Measurements from ENCODE around the gene LPCAT4. TPM values are rescaled to one million over a fixed set of nuclear protein-coding genes. Genes with fewer than 3 reads are reported as not detected.
"Not testable (repeated sequence)": the region's sequence is repeated elsewhere in the genome, so short reads cannot be mapped to it uniquely, and the experiment has no call there.

Gene LPCAT4
- total and polyA plus RNA-seq, 2 of the 8 experiments (the other 6 are each of a cell fraction or from before 2014, with no cell fraction given) = 69.3 to 109 TPM

GRCh38 chr15:34352996-34353395 lies 14.0 kb downstream of the LPCAT4 start:
- WGBS, 2 experiments (ENCODE audit: extremely low coverage in 1 of 2, insufficient coverage in 1 of 2, insufficient read length in 1 of 2, insufficient replicate concordance in 2 of 2, low coverage in 1 of 2, low lambda C conversion rate in 2 of 2, missing lambda C conversion rate in 1 of 2) = 87% methylated on average over 12 of the region's 12 CpGs; no CpG with 5 or more reads in 1 of the 2 experiments
- H4K8ac ChIP-seq (ENCODE audit: extremely low read depth, insufficient read depth, low read length); H2AFZ ChIP-seq (ENCODE audit: low read length); DNase-seq (ENCODE audit: low read depth in 1 of 2, low spot score in 2 of 2); H2BK20ac ChIP-seq (ENCODE audit: low read length); H3K79me2 ChIP-seq (ENCODE audit: control insufficient read depth in 1 of 2, insufficient read depth in 2 of 2, low read length in 2 of 2); H3K4ac ChIP-seq (replicated peaks; ENCODE audit: insufficient read length, low read depth, low read length); H3K79me1 ChIP-seq (ENCODE audit: low read depth, low read length); H4K91ac ChIP-seq (replicated peaks; ENCODE audit: insufficient read length, low read length); H3K4me2 ChIP-seq (ENCODE audit: insufficient read depth in 1 of 2, low read depth in 2 of 2, low read length in 2 of 2); H3K27me3 ChIP-seq (replicated peaks in 1 of 4; ENCODE audit: control insufficient read depth in 3 of 4, extremely low read depth in 1 of 4, insufficient read depth in 3 of 4, low read length in 3 of 4); H2BK120ac ChIP-seq (replicated peaks; ENCODE audit: low read depth, low read length); H3K23me2 ChIP-seq (ENCODE audit: low read depth, low read length); H3K23ac ChIP-seq (ENCODE audit: insufficient read length); H2BK15ac ChIP-seq (ENCODE audit: low read length); H3K56ac ChIP-seq (replicated peaks; ENCODE audit: insufficient read length, low read depth, low read length); H3K4me1 ChIP-seq (replicated peaks in 1 of 4; ENCODE audit: control insufficient read depth in 3 of 4, insufficient read depth in 4 of 4, low read length in 3 of 4); H3K14ac ChIP-seq (ENCODE audit: insufficient read length); H3K27ac ChIP-seq (ENCODE audit: low read depth, low read length); H3K9me3 ChIP-seq (ENCODE audit: insufficient read depth in 2 of 2, low read depth in 1 of 2, low read length in 1 of 2); H4K5ac ChIP-seq (ENCODE audit: insufficient read length, low read depth, low read length); H2AK5ac ChIP-seq (ENCODE audit: low read depth, low read length); H3K18ac ChIP-seq (ENCODE audit: extremely low read depth, low read length); H2BK5ac ChIP-seq (ENCODE audit: low read depth, low read length); H4K20me1 ChIP-seq (replicated peaks in 1 of 2; ENCODE audit: control insufficient read depth in 1 of 2, insufficient read depth in 2 of 2, low read length in 2 of 2); H2BK12ac ChIP-seq (ENCODE audit: low read depth, low read length); H3K9ac ChIP-seq (replicated peaks in 1 of 4; ENCODE audit: extremely low read depth in 1 of 4, low read depth in 3 of 4, low read length in 3 of 4); FAIRE-seq; H3K4me3 ChIP-seq (ENCODE audit: extremely low read depth in 1 of 4, insufficient read depth in 2 of 4, low read depth in 3 of 4, low read length in 4 of 4): not testable (repeated sequence)
- ChIA-PET POLR2A (ENCODE audit: partially characterized antibody) (interaction anchor here (2.1 to 3.5 kb wide), 2 partner anchors 10 to 14 kb away, joined by 8 to 23 read pairs; partner anchors contain the start of genes LPCAT4, NOP10 and NUTM1), CTCF (ENCODE audit: partially characterized antibody) (interaction anchor here (0.7 to 2.3 kb wide), 4 partner anchors 8 to 160 kb away, joined by 3 to 7 read pairs (median 4); partner anchors contain the start of genes NOP10 and NUTM1)
- H3K36me3 ChIP-seq (ENCODE audit: control insufficient read depth in 2 of 4, insufficient read depth in 4 of 4, low read length in 3 of 4) = peaks cover 0 to 18% (median 12%) of the 10 kb centered on the region in 4 experiments; a peak in 6 of 8 replicates

Data from H1 (cell line).